Neural progenitor cell (in vitro differentiated cells): ENCODE results near the gene KRTAP5-5. TPM values are rescaled to one million over a fixed set of nuclear protein-coding genes. Genes with fewer than 3 reads are reported as not detected.
"Not testable (repeated sequence)": the region's sequence is repeated elsewhere in the genome, so short reads cannot be mapped to it uniquely, and the experiment has no call there.

Experiments
- DNase-seq: peaks from one replicate; pipeline ENCODE4 v3.0.0-alpha.2; 2016; ENCODE audit warnings: low spot score
- H2AFZ ChIP-seq: fragments of 200-600 bp; sonication (generic); replicated peaks from 2 replicates; pipeline ENCODE4 v1.6.1; 2016; ENCODE audit warnings: antibody characterized with exemption
- H3F3A ChIP-seq: fragments of 200-600 bp; sonication (generic); 2 replicates; pipeline ENCODE4 v1.6.1; 2016; ENCODE audit warnings: antibody characterized with exemption, low read depth
- H3K27ac ChIP-seq: fragments of 200-600 bp; sonication (generic); 2 replicates; pipeline ENCODE4 v1.5.1; 2016; ENCODE audit warnings: mild to moderate bottlenecking
- H3K27me3 ChIP-seq: fragments of 200-600 bp; sonication (generic); 2 replicates; pipeline ENCODE4 v1.6.1; 2016; ENCODE audit warnings: mild to moderate bottlenecking, moderate library complexity
- H3K36me3 ChIP-seq: fragments of 200-600 bp; sonication (generic); 2 replicates; pipeline ENCODE4 v1.5.1; 2016
- H3K4me1 ChIP-seq: fragments of 200-600 bp; sonication (generic); 2 replicates; pipeline ENCODE4 v1.6.1; 2016; ENCODE audit warnings: mixed run types
- H3K4me2 ChIP-seq: fragments of 200-600 bp; sonication (generic); 2 replicates; pipeline ENCODE4 v1.6.1; 2016
- H3K4me3 ChIP-seq: fragments of 200-600 bp; sonication (generic); 2 replicates; pipeline ENCODE4 v1.5.1; 2016
- H3K79me2 ChIP-seq: fragments of 200-600 bp; sonication (generic); 2 replicates; pipeline ENCODE4 v1.6.1; 2016; ENCODE audit warnings: low read depth
- H3K9ac ChIP-seq: fragments of 200-600 bp; sonication (generic); 2 replicates; pipeline ENCODE4 v1.6.1; 2016
- H3K9me3 ChIP-seq: fragments of 200-600 bp; sonication (generic); 2 replicates; pipeline ENCODE4 v1.5.1; 2016; ENCODE audit warnings: low read depth
- H4K20me1 ChIP-seq: fragments of 200-600 bp; sonication (generic); 2 replicates; pipeline ENCODE4 v1.6.1; 2016; ENCODE audit warnings: low read depth
- H3K27ac Mint-ChIP-seq: 3 replicates; pipeline ENCODE4 v1.8.0; 2021; ENCODE audit warnings: mixed read lengths
- H3K27me3 Mint-ChIP-seq: 2 replicates; pipeline ENCODE4 v1.8.0; 2022; ENCODE audit warnings: low read depth, mild to moderate bottlenecking, inconsistent platforms, moderate library complexity, mixed read lengths; ENCODE audit not compliant: insufficient read depth
- H3K36me3 Mint-ChIP-seq: 3 replicates; pipeline ENCODE4 v1.8.0; 2021; ENCODE audit warnings: mixed read lengths
- H3K4me1 Mint-ChIP-seq: 3 replicates; pipeline ENCODE4 v1.8.0; 2021; ENCODE audit warnings: mixed read lengths
- H3K4me3 Mint-ChIP-seq: 3 replicates; pipeline ENCODE4 v1.8.0; 2021; ENCODE audit warnings: mild to moderate bottlenecking, moderate library complexity, mixed read lengths
- H3K9me3 Mint-ChIP-seq: 3 replicates; pipeline ENCODE4 v1.8.0; 2020; ENCODE audit warnings: mixed read lengths
- CTCF ChIP-seq: fragments of 200-600 bp; sonication (generic); IDR thresholded peaks from 2 replicates; pipeline ENCODE4 v1.5.1; 2017; ENCODE audit warnings: antibody characterized with exemption, mild to moderate bottlenecking
- EZH2 ChIP-seq: fragments of 200-600 bp; sonication (generic); IDR thresholded peaks from 2 replicates; pipeline ENCODE4 v1.6.1; 2017; ENCODE audit warnings: antibody characterized with exemption, mild to moderate bottlenecking, moderate library complexity
- EZH2phosphoT487 ChIP-seq: fragments of 200-600 bp; sonication (generic); IDR thresholded peaks from 2 replicates; pipeline ENCODE4 v1.6.1; 2017; ENCODE audit warnings: antibody characterized with exemption
- total RNA-seq: library from RNA; depleted of rRNA; stranded (reverse); fragments of >200 nt; gene quantifications from 2 replicates; pipeline ENCODE4 v1.2.3, GENCODE V29; 2015; ENCODE audit warnings: low replicate concordance

Gene KRTAP5-5
- total RNA-seq, 1 donor from 2014 or later: not detected

GRCh38 chr11:1643146-1643690, 13.6 kb downstream of the KRTAP5-5 start:
- Histone ChIP-seq H3K4me2 (no peak overlapping the region), H3K27me3 (peaks cover 4% of the 10 kb centered on the region), H3K9ac (no peak overlapping the region), H3K4me1 (no peaks in the 10 kb centered on the region), H2AFZ (no peak overlapping the region), H3K9me3 (no peaks in the 10 kb centered on the region), H3K4me3 (no peak overlapping the region), H4K20me1 (no peaks in the 10 kb centered on the region), H3K36me3 (no peaks in the 10 kb centered on the region), H3K27ac (no peak overlapping the region), H3F3A (no peaks in the 10 kb centered on the region), H3K79me2 (no peaks in the 10 kb centered on the region)
- TF ChIP-seq EZH2: no peak
- no peak for TF ChIP-seq EZH2phosphoT487
- TF ChIP-seq CTCF: no peak
- Mint-ChIP-seq H3K4me1 (peaks cover 3% of the 10 kb centered on the region), H3K27me3 (peaks cover 10% of the 10 kb centered on the region), H3K36me3 (no peaks in the 10 kb centered on the region), H3K27ac (no peak overlapping the region), H3K9me3 (no peaks in the 10 kb centered on the region), H3K4me3 (no peak overlapping the region)
- DNase-seq: no peak

GRCh38 chr11:1644601-1645356, 15.2 kb downstream of the KRTAP5-5 start:
- Mint-ChIP-seq H3K9me3 (no peaks in the 10 kb centered on the region), H3K27ac (no peak overlapping the region), H3K27me3 (peaks cover 7% of the 10 kb centered on the region), H3K36me3 (no peaks in the 10 kb centered on the region), H3K4me3 (no peak overlapping the region), H3K4me1 (peaks cover 3% of the 10 kb centered on the region)
- Histone ChIP-seq H2AFZ (no peak overlapping the region), H3K27me3 (peaks cover 4% of the 10 kb centered on the region), H3K9me3 (no peaks in the 10 kb centered on the region), H3K79me2 (no peaks in the 10 kb centered on the region), H3K4me3 (no peak overlapping the region), H4K20me1 (no peaks in the 10 kb centered on the region), H3K4me1 (no peaks in the 10 kb centered on the region), H3K36me3 (no peaks in the 10 kb centered on the region), H3K4me2 (no peak overlapping the region), H3K9ac (no peak overlapping the region), H3F3A (no peaks in the 10 kb centered on the region), H3K27ac (no peak overlapping the region)
- DNase-seq: no peak
- TF ChIP-seq CTCF (no peak), EZH2 (no peak), EZH2phosphoT487 (no peak)

- H3K36me3 Mint-ChIP-seq: no peaks in the 10 kb centered on the region
- H3K4me3 ChIP-seq: no peak overlapping the region
- no peak for TF ChIP-seq EZH2
- TF ChIP-seq CTCF: no peak
- no peak for TF ChIP-seq EZH2phosphoT487
- DNase-seq: no peak
- H3K4me2 ChIP-seq: no peak overlapping the region
- no peaks in the 10 kb centered on the region for H3F3A ChIP-seq
- H4K20me1 ChIP-seq: no peaks in the 10 kb centered on the region
- H3K27me3 Mint-ChIP-seq: peaks cover 11% of the 10 kb centered on the region
- no peak overlapping the region for H3K27ac ChIP-seq
- no peak overlapping the region for H3K9ac ChIP-seq
- no peaks in the 10 kb centered on the region for H3K4me1 Mint-ChIP-seq
- no peaks in the 10 kb centered on the region for H3K9me3 ChIP-seq
- H3K79me2 ChIP-seq: no peaks in the 10 kb centered on the region
- H3K36me3 ChIP-seq: no peaks in the 10 kb centered on the region
- no peak overlapping the region for H2AFZ ChIP-seq
- no peak overlapping the region for H3K27ac Mint-ChIP-seq
- no peak overlapping the region for H3K4me3 Mint-ChIP-seq
- H3K4me1 ChIP-seq: no peaks in the 10 kb centered on the region
- H3K27me3 ChIP-seq: peaks cover 4% of the 10 kb centered on the region
- no peaks in the 10 kb centered on the region for H3K9me3 Mint-ChIP-seq
Observed at GRCh38 chr11:1645357-1645821, 15.8 kb downstream of the KRTAP5-5 start.

- not testable (repeated sequence) for H3K36me3 ChIP-seq, H2AFZ ChIP-seq, H3K4me1 ChIP-seq, H3K27ac ChIP-seq, H3K36me3 Mint-ChIP-seq, H3K79me2 ChIP-seq, H3K4me1 Mint-ChIP-seq, H3F3A ChIP-seq, H3K9ac ChIP-seq, H4K20me1 ChIP-seq, H3K4me2 ChIP-seq, H3K9me3 Mint-ChIP-seq, DNase-seq, H3K4me3 ChIP-seq, H3K27ac Mint-ChIP-seq, H3K4me3 Mint-ChIP-seq, H3K27me3 ChIP-seq, H3K9me3 ChIP-seq
- H3K27me3 Mint-ChIP-seq: peaks cover 12% of the 10 kb centered on the region
Observed at GRCh38 chr11:1646540-1646939, 17.0 kb downstream of the KRTAP5-5 start.
